Measurements from ENCODE around the gene RTP3.

Gene RTP3

DNA sequence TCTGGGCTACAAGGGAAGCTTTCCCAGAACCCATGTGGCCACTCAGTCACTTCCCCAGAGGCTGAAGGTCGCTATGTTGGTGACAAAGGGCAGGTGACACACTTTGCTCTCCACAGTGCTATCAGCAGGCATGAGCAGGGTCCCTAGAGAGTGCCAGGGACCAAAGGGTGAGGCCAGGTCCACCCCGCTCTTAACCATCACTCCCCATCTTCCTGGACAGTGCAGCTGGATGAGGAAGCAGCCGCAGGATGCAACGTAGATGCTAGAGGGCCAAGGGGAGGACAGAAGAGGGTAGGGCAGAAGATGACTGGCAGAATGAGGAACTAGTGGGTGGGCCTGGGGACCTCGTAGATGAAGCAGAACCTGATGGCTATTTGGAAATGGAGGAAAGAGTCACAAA is 19.4 kb upstream of the RTP3 start:
- ATAC-seq (ENCODE audit: insufficient read depth, low read depth) = no peak
- Histone ChIP-seq H3K27ac (ENCODE audit: low read length) (no peak overlapping the region), H3K4me3 (ENCODE audit: low read depth in 1 of 2, low read length in 2 of 2) (no peak overlapping the region), H3K9me3 (ENCODE audit: insufficient read depth, low read length, severe bottlenecking) (no peaks in the 10 kb centered on the region), H3K36me3 (ENCODE audit: insufficient read depth, low read length) (no peaks in the 10 kb centered on the region), H3K4me2 (ENCODE audit: insufficient read depth, low read length) (no peak overlapping the region), H2AFZ (ENCODE audit: low read depth, low read length) (no peak overlapping the region), H3K9ac (ENCODE audit: low read depth, low read length) (no peak overlapping the region), H3K27me3 (ENCODE audit: insufficient read depth, low read length, poor library complexity) (no peaks in the 10 kb centered on the region), H3K4me1 (ENCODE audit: insufficient read depth, low read length) (no peaks in the 10 kb centered on the region), H4K20me1 (ENCODE audit: insufficient read depth, low read length) (no peaks in the 10 kb centered on the region), H3K79me2 (ENCODE audit: insufficient read depth, low read length) (no peaks in the 10 kb centered on the region)
- TF ChIP-seq CTCF (IDR thresholded peaks at IDR 0.05; ENCODE audit: borderline replicate concordance, extremely low read depth, low read length, poor library complexity, severe bottlenecking) (no peak), EZH2 (IDR thresholded peaks at IDR 0.05; ENCODE audit: borderline replicate concordance, low read depth, low read length, severe bottlenecking) (no peak)
- DNase-seq = no peak

DNA sequence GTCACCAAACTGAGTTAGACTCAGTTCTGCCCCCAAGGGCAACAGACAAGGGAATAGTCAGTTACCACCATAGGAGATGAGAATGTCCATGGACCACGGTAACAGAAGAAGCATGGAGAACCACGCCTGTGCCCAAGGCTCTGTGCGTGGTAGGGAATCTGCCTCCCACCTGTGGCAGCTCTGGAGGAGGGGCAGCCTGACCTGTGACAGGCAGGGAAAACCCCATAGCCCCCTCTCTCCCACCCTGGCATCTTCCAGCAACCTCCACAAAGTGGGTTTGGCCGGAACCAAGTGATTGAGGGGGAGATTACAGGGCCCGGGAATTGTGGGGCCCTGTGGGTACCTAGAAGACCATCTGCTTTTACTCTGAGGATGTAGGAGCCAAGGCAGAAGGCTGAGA is 18.8 kb upstream of the RTP3 start:
- no peak overlapping the region for H3K27ac ChIP-seq (ENCODE audit: low read length)
- H3K79me2 ChIP-seq (ENCODE audit: insufficient read depth, low read length) = no peaks in the 10 kb centered on the region
- no peaks in the 10 kb centered on the region for H4K20me1 ChIP-seq (ENCODE audit: insufficient read depth, low read length)
- no peaks in the 10 kb centered on the region for H3K9me3 ChIP-seq (ENCODE audit: insufficient read depth, low read length, severe bottlenecking)
- H3K27me3 ChIP-seq (ENCODE audit: insufficient read depth, low read length, poor library complexity) = no peaks in the 10 kb centered on the region
- no peak overlapping the region for H3K4me3 ChIP-seq (ENCODE audit: low read depth in 1 of 2, low read length in 2 of 2)
- no peaks in the 10 kb centered on the region for H3K36me3 ChIP-seq (ENCODE audit: insufficient read depth, low read length)
- H2AFZ ChIP-seq (ENCODE audit: low read depth, low read length) = no peak overlapping the region
- no peak overlapping the region for H3K9ac ChIP-seq (ENCODE audit: low read depth, low read length)
- no peak for TF ChIP-seq CTCF (IDR thresholded peaks at IDR 0.05; ENCODE audit: borderline replicate concordance, extremely low read depth, low read length, poor library complexity, severe bottlenecking)
- TF ChIP-seq EZH2 (IDR thresholded peaks at IDR 0.05; ENCODE audit: borderline replicate concordance, low read depth, low read length, severe bottlenecking) = no peak
- H3K4me1 ChIP-seq (ENCODE audit: insufficient read depth, low read length) = no peaks in the 10 kb centered on the region
- ATAC-seq (ENCODE audit: insufficient read depth, low read depth) (no peak), DNase-seq (no peak)
- H3K4me2 ChIP-seq (ENCODE audit: insufficient read depth, low read length) = no peak overlapping the region

- H3K27ac ChIP-seq (ENCODE audit: low read length) = no peak overlapping the region
These were observed 18.1 kb upstream of the RTP3 start for GRCh38 chr3:46479696-46480095.

More at GRCh38 chr3:46479696-46480095, 18.1 kb upstream of the RTP3 start:
- Histone ChIP-seq H3K9ac (ENCODE audit: low read depth, low read length) (no peak overlapping the region), H3K4me2 (ENCODE audit: insufficient read depth, low read length) (no peak overlapping the region), H3K27me3 (ENCODE audit: insufficient read depth, low read length, poor library complexity) (no peaks in the 10 kb centered on the region), H3K36me3 (ENCODE audit: insufficient read depth, low read length) (no peaks in the 10 kb centered on the region), H2AFZ (ENCODE audit: low read depth, low read length) (no peak overlapping the region), H4K20me1 (ENCODE audit: insufficient read depth, low read length) (no peaks in the 10 kb centered on the region), H3K79me2 (ENCODE audit: insufficient read depth, low read length) (no peaks in the 10 kb centered on the region), H3K9me3 (ENCODE audit: insufficient read depth, low read length, severe bottlenecking) (no peaks in the 10 kb centered on the region), H3K4me1 (ENCODE audit: insufficient read depth, low read length) (no peaks in the 10 kb centered on the region), H3K4me3 (ENCODE audit: low read depth in 1 of 2, low read length in 2 of 2) (no peak overlapping the region)
- DNase-seq (no peak), ATAC-seq (ENCODE audit: insufficient read depth, low read depth) (no peak)
- no peak for TF ChIP-seq EZH2 (IDR thresholded peaks at IDR 0.05; ENCODE audit: borderline replicate concordance, low read depth, low read length, severe bottlenecking)
- no peak for TF ChIP-seq CTCF (IDR thresholded peaks at IDR 0.05; ENCODE audit: borderline replicate concordance, extremely low read depth, low read length, poor library complexity, severe bottlenecking)

Data from DND-41 (cell line).